Esophagus squamous epithelium (tissue), 5 donors: ENCODE results near the gene CLSTN2. TPM values are rescaled to one million over a fixed set of nuclear protein-coding genes. Genes with fewer than 3 reads are reported as not detected.

Experiments used
- DNase-seq: peaks from one replicate; lab custom pipeline; 2025; lab: John Stamatoyannopoulos, UW
- H3K27ac ChIP-seq, 4 donors: fragments of 200-600 bp; sonication (generic); one replicate each; pipeline ENCODE4 v1.5.1; 2016 to 2019; ENCODE audit warnings: mild to moderate bottlenecking in 1 of 4
- H3K27me3 ChIP-seq, 4 donors: fragments of 200-600 bp; sonication (generic); 1 replicate in 3 of 4; 2 replicates in 1 of 4; pipeline versions ENCODE4 v1.5.1 to v1.6.0; 2017 to 2021; ENCODE audit warnings: antibody characterized with exemption in 1 of 4
- H3K36me3 ChIP-seq, 3 donors: fragments of 200-600 bp; sonication (generic); one replicate each; pipeline ENCODE4 v1.5.1; 2016 to 2019
- H3K4me1 ChIP-seq, 3 donors: fragments of 200-600 bp; sonication (generic); one replicate each; pipeline ENCODE4 v1.5.1; 2017 to 2019
- H3K4me3 ChIP-seq, 4 donors: fragments of 200-600 bp; sonication (generic); 1 replicate in 3 of 4; 2 replicates in 1 of 4; pipeline ENCODE4 v1.5.1; 2016 to 2019; ENCODE audit warnings: mild to moderate bottlenecking in 2 of 4, moderate library complexity in 1 of 4
- H3K9me3 ChIP-seq, 3 donors: fragments of 200-600 bp; sonication (generic); one replicate each; pipeline ENCODE4 v1.5.1; 2016 to 2019
- POLR2A ChIP-seq, 4 donors: fragments of 450-650 bp; IDR thresholded peaks; one replicate each; pipeline ENCODE4 v1.6.1; 2017; ENCODE audit warnings: antibody characterized with exemption in 4 of 4, mild to moderate bottlenecking in 4 of 4, moderate library complexity in 3 of 4
- WGBS, 2 donors: methylation state at CpG; one replicate each; pipeline ENCODE4 v1.1.5; 2018; 5-methylcytosine and 5-hydroxymethylcytosine counted together
- intact Hi-C: fragments of 100-400 bp; cut with DNase I; formaldehyde crosslinking; loops from one replicate; pipeline ENCODE4 v1.15.0; 2022
- total RNA-seq, 4 donors: library from RNA; depleted of rRNA; stranded (reverse); fragments of >200 nt; gene quantifications; one replicate each; pipeline ENCODE4 v1.1.0, GENCODE V29; 2016
- TF ChIP-seq, protein P1 (sequence below), 6 experiments: fragments of 450-650 bp in 4 of 6; fragments of 200-600 bp in 2 of 6; sonication (generic) in 2 of 6; IDR thresholded peaks; one replicate each; pipeline ENCODE4 v1.5.1; 2016 to 2019; ENCODE audit warnings: antibody characterized with exemption in 6 of 6, mild to moderate bottlenecking in 4 of 6, moderate library complexity in 4 of 6
- donor health status: DM: yes; HTN: yes; CAD: no.

The CLSTN2 gene
- total RNA-seq, 4 donors from 2014 or later, result 0.53 to 5.0 (median 3.1) TPM

DNA sequence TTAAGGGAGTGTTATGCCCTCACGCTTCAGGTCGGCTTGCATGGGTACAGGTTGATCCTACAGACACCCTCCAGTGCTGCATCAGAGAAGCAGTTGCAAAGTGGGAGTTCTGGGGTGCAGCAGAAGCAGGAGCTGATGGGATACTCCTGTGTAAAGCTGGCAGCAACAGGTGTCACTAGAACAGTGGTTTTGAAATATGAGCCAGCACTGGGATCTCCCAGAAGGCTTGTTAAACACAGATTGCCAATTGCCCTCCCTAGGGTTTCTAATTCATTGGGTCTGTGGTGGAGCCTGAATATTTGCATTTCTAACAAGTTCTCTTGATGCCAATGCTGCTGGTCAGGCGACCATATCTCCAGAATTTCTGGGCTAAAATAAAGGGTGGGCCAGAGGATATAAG, 350.4 kb downstream of the CLSTN2 start:
- 40 to 61% methylated on average over 2 to 3 of the region's 3 CpGs for WGBS, 2 donors
- intact Hi-C loops, result no loop called here
- H3K4me1 ChIP-seq, result peaks cover 0 to 4% (median 0%) of the 10 kb centered on the region in 3 donors
- no peak for DNase-seq
- peaks cover 0 to 65% (median 0%) of the 10 kb centered on the region in 4 donors for H3K27me3 ChIP-seq
- no peak overlapping the region for H3K4me3 ChIP-seq
- H3K27ac ChIP-seq, result no peak overlapping the region
- no peaks in the 10 kb centered on the region for H3K9me3 ChIP-seq
- no peaks in the 10 kb centered on the region for H3K36me3 ChIP-seq
- TF ChIP-seq, protein P1, sequence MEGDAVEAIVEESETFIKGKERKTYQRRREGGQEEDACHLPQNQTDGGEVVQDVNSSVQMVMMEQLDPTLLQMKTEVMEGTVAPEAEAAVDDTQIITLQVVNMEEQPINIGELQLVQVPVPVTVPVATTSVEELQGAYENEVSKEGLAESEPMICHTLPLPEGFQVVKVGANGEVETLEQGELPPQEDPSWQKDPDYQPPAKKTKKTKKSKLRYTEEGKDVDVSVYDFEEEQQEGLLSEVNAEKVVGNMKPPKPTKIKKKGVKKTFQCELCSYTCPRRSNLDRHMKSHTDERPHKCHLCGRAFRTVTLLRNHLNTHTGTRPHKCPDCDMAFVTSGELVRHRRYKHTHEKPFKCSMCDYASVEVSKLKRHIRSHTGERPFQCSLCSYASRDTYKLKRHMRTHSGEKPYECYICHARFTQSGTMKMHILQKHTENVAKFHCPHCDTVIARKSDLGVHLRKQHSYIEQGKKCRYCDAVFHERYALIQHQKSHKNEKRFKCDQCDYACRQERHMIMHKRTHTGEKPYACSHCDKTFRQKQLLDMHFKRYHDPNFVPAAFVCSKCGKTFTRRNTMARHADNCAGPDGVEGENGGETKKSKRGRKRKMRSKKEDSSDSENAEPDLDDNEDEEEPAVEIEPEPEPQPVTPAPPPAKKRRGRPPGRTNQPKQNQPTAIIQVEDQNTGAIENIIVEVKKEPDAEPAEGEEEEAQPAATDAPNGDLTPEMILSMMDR (IDR thresholded peaks at IDR 0.05), result no peak
- no peak for TF ChIP-seq POLR2A (IDR thresholded peaks at IDR 0.05)

- TF ChIP-seq, protein P1 (IDR thresholded peaks at IDR 0.05), result no peak
- TF ChIP-seq POLR2A (IDR thresholded peaks at IDR 0.05), result no peak
- intact Hi-C loops, result no loop called here
- Histone ChIP-seq H3K27me3 (peaks cover 0 to 59% (median 0%) of the 10 kb centered on the region in 4 donors), H3K9me3 (no peaks in the 10 kb centered on the region), H3K36me3 (no peaks in the 10 kb centered on the region), H3K4me3 (no peak overlapping the region), H3K4me1 (peaks cover 0 to 5% (median 4%) of the 10 kb centered on the region in 3 donors), H3K27ac (no peak overlapping the region)
- WGBS, 2 donors, result 63 to 72% methylated on average over 1 of the region's 1 CpG
- DNase-seq, result no peak
Measured at GRCh38 chr3:140288595-140288994, 353.6 kb downstream of the CLSTN2 start.

- Histone ChIP-seq H3K9me3 (no peaks in the 10 kb centered on the region), H3K27ac (no peak overlapping the region), H3K36me3 (no peaks in the 10 kb centered on the region), H3K4me1 (peaks cover 0 to 9% (median 5%) of the 10 kb centered on the region in 3 donors), H3K4me3 (no peak overlapping the region), H3K27me3 (peaks cover 0 to 46% (median 0%) of the 10 kb centered on the region in 4 donors)
- TF ChIP-seq, protein P1 (IDR thresholded peaks at IDR 0.05), result no peak
- TF ChIP-seq POLR2A (IDR thresholded peaks at IDR 0.05), result no peak
- 10 to 38% methylated on average over 2 of the region's 2 CpGs for WGBS, 2 donors
- DNase-seq, result no peak
- intact Hi-C loops, result no loop called here
Measured at GRCh38 chr3:140290105-140290504, 355.1 kb downstream of the CLSTN2 start.

DNA sequence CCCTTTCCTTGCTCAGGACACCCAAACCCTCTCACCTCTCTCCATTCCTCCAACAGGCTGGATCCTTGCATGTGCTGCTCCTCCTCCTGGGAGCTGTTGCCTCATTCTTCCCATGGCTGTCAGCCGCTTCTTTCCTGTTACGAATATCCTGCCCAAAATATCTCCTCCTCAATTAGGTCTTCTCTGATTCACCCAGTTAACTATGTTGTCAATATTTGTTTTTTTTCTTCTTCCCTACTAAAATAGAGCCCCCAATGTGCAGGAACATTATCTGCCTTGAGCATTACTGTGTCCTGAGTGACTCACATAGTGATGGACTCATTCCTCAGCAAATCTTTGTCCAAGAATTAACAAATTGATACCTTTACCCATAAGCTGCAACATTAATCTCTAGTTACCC, 357.2 kb downstream of the CLSTN2 start:
- 59 to 80% methylated on average over 2 of the region's 2 CpGs for WGBS, 2 donors
- Histone ChIP-seq H3K27me3 (peaks cover 0 to 42% (median 0%) of the 10 kb centered on the region in 4 donors), H3K9me3 (no peaks in the 10 kb centered on the region), H3K36me3 (no peaks in the 10 kb centered on the region), H3K27ac (no peak overlapping the region), H3K4me3 (no peak overlapping the region), H3K4me1 (peaks cover 0 to 9% (median 5%) of the 10 kb centered on the region in 3 donors)
- TF ChIP-seq POLR2A (IDR thresholded peaks at IDR 0.05), result no peak
- TF ChIP-seq, protein P1 (IDR thresholded peaks at IDR 0.05), result no peak
- intact Hi-C loops, result no loop called here
- no peak for DNase-seq

DNA sequence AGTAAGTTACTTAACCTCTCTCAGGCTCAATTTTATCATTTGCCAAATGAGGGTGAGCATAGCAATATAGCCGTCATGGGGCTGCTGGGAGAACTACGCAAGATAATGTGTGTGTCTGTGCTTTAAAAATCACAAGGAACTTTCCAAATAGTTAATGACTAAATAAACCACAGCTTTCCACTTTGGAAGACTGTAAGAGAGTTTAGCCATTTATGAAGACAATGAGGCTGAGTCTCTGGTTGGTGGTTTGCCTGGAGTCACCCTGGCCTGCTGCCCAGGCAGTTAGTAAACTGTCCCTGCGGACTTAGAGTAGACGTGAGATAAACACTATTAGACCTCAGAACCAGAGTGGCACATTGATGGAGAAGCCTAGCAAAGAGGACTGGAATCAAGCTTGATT, 357.7 kb downstream of the CLSTN2 start:
- 30 to 47% methylated on average over 4 of the region's 4 CpGs for WGBS, 2 donors
- no peak overlapping the region for H3K4me3 ChIP-seq
- peaks cover 0 to 9% (median 5%) of the 10 kb centered on the region in 3 donors for H3K4me1 ChIP-seq
- H3K36me3 ChIP-seq, result no peaks in the 10 kb centered on the region
- no peaks in the 10 kb centered on the region for H3K9me3 ChIP-seq
- DNase-seq, result no peak
- no peak overlapping the region for H3K27ac ChIP-seq
- H3K27me3 ChIP-seq, result peaks cover 0 to 42% (median 0%) of the 10 kb centered on the region in 4 donors
- no peak for TF ChIP-seq POLR2A (IDR thresholded peaks at IDR 0.05)
- TF ChIP-seq, protein P1 (IDR thresholded peaks at IDR 0.05), result no peak
- intact Hi-C loops, result no loop called here
